Stomach (tissue), 9 donors: ENCODE results near the gene CTSW. TPM values are rescaled to one million over a fixed set of nuclear protein-coding genes. Genes with fewer than 3 reads are reported as not detected.

Source experiments
- DNase-seq, 2 donors: peaks; one replicate each; pipeline versions ENCODE4 v3.0.0 to v3.0.0-alpha.2; 2013 to 2019
- H3K27ac ChIP-seq, 5 donors: fragments of 200-600 bp in 4 of 5; sonication (generic) in 4 of 5; one replicate each; pipeline ENCODE4 v1.5.1; 2013 to 2019; ENCODE audit warnings: mild to moderate bottlenecking in 1 of 5, moderate library complexity in 1 of 5
- H3K27me3 ChIP-seq, 3 donors: fragments of 200-600 bp; sonication (generic); one replicate each; pipeline ENCODE4 v1.5.1; 2017 to 2019; ENCODE audit warnings: mixed run types in 1 of 3
- H3K36me3 ChIP-seq, 4 donors: fragments of 200-600 bp; sonication (generic); 1 replicate in 3 of 4; 2 replicates in 1 of 4; pipeline ENCODE4 v1.5.1; 2016 to 2019
- H3K4me1 ChIP-seq, 4 donors: fragments of 200-600 bp; sonication (generic); one replicate each; pipeline ENCODE4 v1.5.1; 2016 to 2019
- H3K4me3 ChIP-seq, 4 donors: fragments of 200-600 bp; sonication (generic) in 3 of 4; one replicate each; pipeline ENCODE4 v1.5.1; 2016 to 2019; ENCODE audit warnings: mild to moderate bottlenecking in 1 of 4
- H3K9me3 ChIP-seq, 4 donors: fragments of 200-600 bp; sonication (generic); one replicate each; pipeline ENCODE4 v1.5.1; 2016 to 2019
- CTCF ChIP-seq, 7 experiments: fragments of 450-650 bp in 4 of 7; fragments of 200-600 bp in 3 of 7; sonication (generic) in 3 of 7; IDR thresholded peaks; one replicate each; pipeline ENCODE4 v1.5.1; 2016 to 2019; ENCODE audit warnings: antibody characterized with exemption in 7 of 7, control low read depth in 2 of 7, mild to moderate bottlenecking in 1 of 7
- EP300 ChIP-seq: sonication (generic); formaldehyde crosslinking; IDR thresholded peaks from one replicate; pipeline ENCODE4 v1.6.1; 2017; ENCODE audit warnings: antibody characterized with exemption
- POLR2A ChIP-seq, 4 donors: fragments of 450-650 bp; IDR thresholded peaks; one replicate each; pipeline ENCODE4 v1.6.1; 2016; ENCODE audit warnings: antibody characterized with exemption in 4 of 4, control low read depth in 2 of 4, mild to moderate bottlenecking in 1 of 4, moderate library complexity in 1 of 4
- POLR2AphosphoS5 ChIP-seq, 3 donors: sonication (generic); formaldehyde crosslinking; IDR thresholded peaks; one replicate each; pipeline ENCODE4 v1.6.1; 2016; ENCODE audit warnings: antibody characterized with exemption in 3 of 3
- WGBS, 5 donors: extraction: QIAGEN DNeasy Blood & Tissue Kit in 3 of 5; methylation state at CpG; one replicate each; pipeline versions ENCODE4 v1.1.5 to v1.1.7; 2013 to 2018; 5-methylcytosine and 5-hydroxymethylcytosine counted together
- intact Hi-C: fragments of 100-400 bp; cut with DNase I; formaldehyde crosslinking; loops from one replicate; pipeline ENCODE4 v1.15.1; 2023; ENCODE audit warnings: low total_unique reads
- polyA plus RNA-seq, 3 donors: library from polyadenylated mRNA; stranded (reverse); fragments of 200-250 nt; gene quantifications; one replicate each; pipeline ENCODE4 v1.2.3, GENCODE V29; 2013
- total RNA-seq, 5 donors: library from RNA; depleted of rRNA; stranded (reverse); fragments of >200 nt; gene quantifications; one replicate each; pipeline versions ENCODE4 v1.1.0 to v1.2.3, GENCODE V29; 2014 to 2016
- donor health status: healthy with polysubstance abuse.
- donor health status: Bipolar disorder and iron deficiency.
- donor health status: healthy.

CTSW gene
- total and polyA plus RNA-seq, 8 donors, result 0.43 to 2.7 (median 1.3) TPM; not detected in 2

- WGBS, 5 donors, result 29 to 36% (median 31%) methylated on average over 9 of the region's 9 CpGs
- H3K9me3 ChIP-seq, result no peaks in the 10 kb centered on the region
- H3K36me3 ChIP-seq, result peaks cover 4 to 18% (median 10%) of the 10 kb centered on the region in 4 donors
- peak overlapping the region; percentile 51 to 77 (median 62) for H3K27ac ChIP-seq
- TF ChIP-seq CTCF (IDR thresholded peaks at IDR 0.05) (no peak), EP300 (no peak), POLR2A (IDR thresholded peaks at IDR 0.05) (no peak), POLR2AphosphoS5 (IDR thresholded peaks at IDR 0.05) (no peak)
- peaks cover 0 to 6% (median 0%) of the 10 kb centered on the region in 3 donors for H3K27me3 ChIP-seq
- intact Hi-C loops, result no loop called here
- peak; percentile 55 to 75 for DNase-seq
- peaks cover 0 to 9% (median 0%) of the 10 kb centered on the region in 4 donors for H3K4me1 ChIP-seq
- no peak overlapping the region for H3K4me3 ChIP-seq
These were observed 48.3 kb downstream of the CTSW start for GRCh38 chr11:65927904-65928397.

GRCh38 chr11:65928667-65929066, 49.0 kb downstream of the CTSW start:
- 61 to 65% (median 65%) methylated on average over 4 to 6 of the region's 6 CpGs for WGBS, 5 donors
- Histone ChIP-seq H3K9me3 (no peaks in the 10 kb centered on the region), H3K27ac (peak overlapping the region in 2 of 5 donors; percentile 76 to 77), H3K27me3 (peaks cover 0 to 13% (median 4%) of the 10 kb centered on the region in 3 donors), H3K36me3 (peaks cover 0 to 11% (median 3%) of the 10 kb centered on the region in 4 donors), H3K4me3 (no peak overlapping the region), H3K4me1 (peaks cover 0 to 9% (median 0%) of the 10 kb centered on the region in 4 donors)
- TF ChIP-seq EP300 (no peak), POLR2AphosphoS5 (IDR thresholded peaks at IDR 0.05) (no peak), POLR2A (IDR thresholded peaks at IDR 0.05) (no peak), CTCF (IDR thresholded peaks at IDR 0.05) (no peak)
- intact Hi-C loops, result no loop called here
- no peak for DNase-seq

- DNase-seq, result no peak
- 41 to 62% (median 50%) methylated on average over 13 of the region's 13 CpGs for WGBS, 5 donors
- intact Hi-C loops, result no loop called here
These were observed 52.3 kb downstream of the CTSW start for GRCh38 chr11:65931773-65932557.

GRCh38 chr11:65932558-65932919, 52.9 kb downstream of the CTSW start:
- TF ChIP-seq POLR2A (IDR thresholded peaks at IDR 0.05) (no peak), EP300 (no peak), POLR2AphosphoS5 (IDR thresholded peaks at IDR 0.05) (no peak), CTCF (IDR thresholded peaks at IDR 0.05) (no peak)
- H3K27me3 ChIP-seq, result peaks cover 0 to 19% (median 4%) of the 10 kb centered on the region in 3 donors
- no peak overlapping the region for H3K27ac ChIP-seq
- intact Hi-C loops, result no loop called here
- no peak for DNase-seq
- H3K4me3 ChIP-seq, result no peak overlapping the region
- no peaks in the 10 kb centered on the region for H3K36me3 ChIP-seq
- WGBS, 5 donors, result 29 to 45% (median 34%) methylated on average over 9 of the region's 9 CpGs
- no peaks in the 10 kb centered on the region for H3K9me3 ChIP-seq
- H3K4me1 ChIP-seq, result peaks cover 0 to 6% (median 0%) of the 10 kb centered on the region in 4 donors

More at GRCh38 chr11:65931773-65932557, 52.3 kb downstream of the CTSW start:
- H3K4me1 ChIP-seq, result peaks cover 0 to 9% (median 0%) of the 10 kb centered on the region in 4 donors
- H3K4me3 ChIP-seq, result no peak overlapping the region
- no peak for TF ChIP-seq CTCF (IDR thresholded peaks at IDR 0.05)
- TF ChIP-seq POLR2A (IDR thresholded peaks at IDR 0.05), result no peak
- no peak for TF ChIP-seq EP300
- TF ChIP-seq POLR2AphosphoS5 (IDR thresholded peaks at IDR 0.05), result no peak
- no peaks in the 10 kb centered on the region for H3K9me3 ChIP-seq
- no peak overlapping the region for H3K27ac ChIP-seq
- H3K36me3 ChIP-seq, result no peaks in the 10 kb centered on the region
- H3K27me3 ChIP-seq, result peaks cover 0 to 14% (median 4%) of the 10 kb centered on the region in 3 donors

Other genes with a start within 250 kb of the CTSW start
- 10 to 100 TPM; 13.2 to 47.5 (median 33.8) TPM for gene SIPA1, start 241.7 kb upstream of the CTSW start, total RNA-seq
- gene SIPA1, start 241.7 kb upstream of the CTSW start, polyA plus RNA-seq, result 10 to 100 TPM; 59.9 to 80.4 (median 67.6) TPM
- 10 to 100 TPM; 27.4 to 68.8 (median 54.0) TPM for gene RELA, start 216.9 kb upstream of the CTSW start, total RNA-seq
- 10 to 100 TPM; 37.9 to 56.8 (median 39.2) TPM for gene RELA, start 216.9 kb upstream of the CTSW start, polyA plus RNA-seq
- gene KAT5, start 167.6 kb upstream of the CTSW start, total RNA-seq, result 10 to 100 TPM; 13.3 to 99.1 (median 58.7) TPM
- gene KAT5, start 167.6 kb upstream of the CTSW start, polyA plus RNA-seq, result 10 to 100 TPM; 51.5 to 76.8 (median 53.5) TPM
- gene RNASEH2C, start 159.0 kb upstream of the CTSW start, total RNA-seq, result 100 to 1,000 TPM in 1 of 5 donors, 10 to 100 TPM in 4; 14.1 to 171 (median 49.0) TPM
- 10 to 100 TPM; 69.2 to 86.4 (median 83.9) TPM for gene RNASEH2C, start 159.0 kb upstream of the CTSW start, polyA plus RNA-seq
- 10 to 100 TPM in 4 of 5 donors, 1 to 10 TPM in 1; 7.3 to 44.9 (median 19.6) TPM for gene AP5B1, start 98.9 kb upstream of the CTSW start, total RNA-seq
- gene AP5B1, start 98.9 kb upstream of the CTSW start, polyA plus RNA-seq, result 1 to 10 TPM; 3.6 to 5.1 (median 3.7) TPM
- gene OVOL1, start 92.8 kb upstream of the CTSW start, total RNA-seq, result 100 to 1,000 TPM in 1 of 5 donors, 10 to 100 TPM in 1, 1 to 10 TPM in 2, not detected in 1; 1.2 to 120 (median 9.9) TPM
- 1 to 10 TPM in 2 of 3 donors, under 1 TPM in 1; 0.92 to 7.8 (median 1.3) TPM for gene OVOL1, start 92.8 kb upstream of the CTSW start, polyA plus RNA-seq
- gene SNX32, start 45.9 kb upstream of the CTSW start, total RNA-seq, result 1 to 10 TPM in 2 of 5 donors, under 1 TPM in 1, not detected in 2; 0.29 to 1.4 (median 1.3) TPM
- gene SNX32, start 45.9 kb upstream of the CTSW start, polyA plus RNA-seq, result under 1 TPM; 0.25 to 0.90 (median 0.61) TPM
- gene CFL1, start 21.7 kb upstream of the CTSW start, total RNA-seq, result 1,000 to 10,000 TPM in 1 of 5 donors, 100 to 1,000 TPM in 4; 389 to 1,430 (median 677) TPM
- gene CFL1, start 21.7 kb upstream of the CTSW start, polyA plus RNA-seq, result 100 to 1,000 TPM; 534 to 874 (median 658) TPM
- gene MUS81, start 19.4 kb upstream of the CTSW start, total RNA-seq, result 100 to 1,000 TPM in 2 of 5 donors, 10 to 100 TPM in 3; 26.4 to 162 (median 81.1) TPM
- 10 to 100 TPM; 32.7 to 64.6 (median 32.9) TPM for gene MUS81, start 19.4 kb upstream of the CTSW start, polyA plus RNA-seq
- 10 to 100 TPM; 21.0 to 34.4 (median 23.3) TPM for gene EFEMP2, start 7.0 kb upstream of the CTSW start, total RNA-seq
- gene EFEMP2, start 7.0 kb upstream of the CTSW start, polyA plus RNA-seq, result 10 to 100 TPM; 31.8 to 37.9 (median 36.0) TPM
- gene FIBP, start 8.6 kb downstream of the CTSW start, total RNA-seq, result 100 to 1,000 TPM in 2 of 5 donors, 10 to 100 TPM in 3; 25.4 to 488 (median 74.3) TPM
- 10 to 100 TPM; 45.2 to 76.5 (median 66.0) TPM for gene FIBP, start 8.6 kb downstream of the CTSW start, polyA plus RNA-seq
- 10 to 100 TPM in 4 of 5 donors, 1 to 10 TPM in 1; 7.0 to 68.9 (median 20.6) TPM for gene CCDC85B, start 10.8 kb downstream of the CTSW start, total RNA-seq
- 10 to 100 TPM; 25.1 to 50.4 (median 42.5) TPM for gene CCDC85B, start 10.8 kb downstream of the CTSW start, polyA plus RNA-seq
- gene FOSL1, start 20.6 kb downstream of the CTSW start, total RNA-seq, result 10 to 100 TPM in 1 of 5 donors, 1 to 10 TPM in 2, not detected in 2; 1.7 to 43.3 (median 1.9) TPM
- gene FOSL1, start 20.6 kb downstream of the CTSW start, polyA plus RNA-seq, result 10 to 100 TPM in 2 of 3 donors, 1 to 10 TPM in 1; 7.0 to 14.7 (median 14.1) TPM
- 10 to 100 TPM in 3 of 5 donors, 1 to 10 TPM in 2; 3.1 to 16.8 (median 10.1) TPM for gene C11orf68, start 39.2 kb downstream of the CTSW start, total RNA-seq
- gene C11orf68, start 39.2 kb downstream of the CTSW start, polyA plus RNA-seq, result 10 to 100 TPM; 26.9 to 31.3 (median 29.6) TPM
- gene DRAP1, start 39.6 kb downstream of the CTSW start, total RNA-seq, result 100 to 1,000 TPM in 1 of 5 donors, 10 to 100 TPM in 4; 13.3 to 133 (median 49.2) TPM
- 10 to 100 TPM; 64.0 to 89.2 (median 77.9) TPM for gene DRAP1, start 39.6 kb downstream of the CTSW start, polyA plus RNA-seq
- not detected for gene TSGA10IP, start 65.6 kb downstream of the CTSW start, total RNA-seq
- not detected for gene TSGA10IP, start 65.6 kb downstream of the CTSW start, polyA plus RNA-seq
- gene SART1, start 81.9 kb downstream of the CTSW start, total RNA-seq, result 100 to 1,000 TPM in 2 of 5 donors, 10 to 100 TPM in 3; 26.1 to 278 (median 38.4) TPM
- 10 to 100 TPM; 76.1 to 93.2 (median 88.9) TPM for gene SART1, start 81.9 kb downstream of the CTSW start, polyA plus RNA-seq
- 10 to 100 TPM in 2 of 5 donors, 1 to 10 TPM in 2, not detected in 1; 3.8 to 26.1 (median 12.9) TPM for gene EIF1AD, start 122.3 kb downstream of the CTSW start, total RNA-seq
- gene EIF1AD, start 122.3 kb downstream of the CTSW start, polyA plus RNA-seq, result 10 to 100 TPM; 10.5 to 13.6 (median 13.1) TPM
- 10 to 100 TPM; 12.3 to 58.4 (median 27.2) TPM for gene BANF1, start 122.7 kb downstream of the CTSW start, total RNA-seq
- 100 to 1,000 TPM; 150 to 207 (median 180) TPM for gene BANF1, start 122.7 kb downstream of the CTSW start, polyA plus RNA-seq
- 10 to 100 TPM in 1 of 5 donors, not detected in 4; 47.8 TPM for gene CST6, start 132.2 kb downstream of the CTSW start, total RNA-seq
- gene CST6, start 132.2 kb downstream of the CTSW start, polyA plus RNA-seq, result 1 to 10 TPM in 1 of 3 donors, under 1 TPM in 1, not detected in 1; 0.50 to 6.6 TPM
- gene CATSPER1, start 146.6 kb downstream of the CTSW start, total RNA-seq, result not detected
- gene CATSPER1, start 146.6 kb downstream of the CTSW start, polyA plus RNA-seq, result 1 to 10 TPM in 1 of 3 donors, under 1 TPM in 2; 0.08 to 1.4 (median 0.68) TPM
- gene GAL3ST3, start 169.3 kb downstream of the CTSW start, total RNA-seq, result not detected
- not detected for gene GAL3ST3, start 169.3 kb downstream of the CTSW start, polyA plus RNA-seq
- gene SF3B2, start 172.5 kb downstream of the CTSW start, total RNA-seq, result 100 to 1,000 TPM in 4 of 5 donors, 10 to 100 TPM in 1; 52.7 to 366 (median 164) TPM
- 100 to 1,000 TPM in 1 of 3 donors, 10 to 100 TPM in 2; 71.4 to 110 (median 99.9) TPM for gene SF3B2, start 172.5 kb downstream of the CTSW start, polyA plus RNA-seq
- gene PACS1, start 190.4 kb downstream of the CTSW start, total RNA-seq, result 100 to 1,000 TPM in 2 of 5 donors, 10 to 100 TPM in 3; 47.0 to 269 (median 57.4) TPM
- 10 to 100 TPM; 14.7 to 24.3 (median 18.2) TPM for gene PACS1, start 190.4 kb downstream of the CTSW start, polyA plus RNA-seq